ENCODE results near the gene GFER.

DNA sequence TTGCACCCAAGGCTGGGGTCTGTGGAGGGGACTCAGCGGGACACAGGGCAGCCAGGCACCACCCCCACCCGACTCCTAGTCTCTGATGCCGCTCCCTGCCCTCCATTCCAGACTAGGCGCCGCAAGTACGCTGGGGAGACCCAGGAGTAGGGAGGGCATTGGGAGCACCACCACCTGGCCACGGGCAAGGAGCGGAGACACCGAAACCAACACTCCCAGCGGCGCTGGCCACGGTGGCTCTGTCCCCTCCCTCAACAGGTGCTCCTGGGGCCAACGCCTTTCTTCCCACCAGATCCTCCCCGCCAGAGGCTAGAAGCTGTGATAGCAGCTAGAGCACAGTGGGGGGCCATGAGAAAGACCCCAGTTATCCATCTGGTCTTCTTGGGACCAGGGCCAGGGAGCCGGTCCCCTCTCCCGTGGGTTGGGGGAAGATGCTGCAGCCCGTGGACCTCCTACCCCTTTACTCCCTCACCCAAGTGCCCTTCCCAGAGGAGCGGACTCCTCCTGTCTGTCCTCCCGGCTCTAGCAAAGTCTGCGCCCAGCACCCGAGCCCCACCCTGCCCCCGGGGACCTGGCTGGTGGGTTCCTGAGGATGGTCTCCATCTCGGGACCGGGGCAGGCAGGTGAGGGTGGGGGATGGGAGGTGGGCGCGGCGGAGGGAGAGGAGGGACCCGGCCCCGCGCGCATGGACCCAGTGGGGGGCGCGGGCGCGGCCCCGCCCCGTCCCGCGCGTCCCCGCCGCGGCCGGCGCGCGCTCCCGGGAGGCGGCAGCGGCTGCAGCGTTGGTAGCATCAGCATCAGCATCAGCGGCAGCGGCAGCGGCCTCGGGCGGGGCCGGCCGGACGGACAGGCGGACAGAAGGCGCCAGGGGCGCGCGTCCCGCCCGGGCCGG is 5.5 kb downstream of the GFER start, which contains the start of gene SYNGR3:
- TF ChIP-seq, protein P1, sequence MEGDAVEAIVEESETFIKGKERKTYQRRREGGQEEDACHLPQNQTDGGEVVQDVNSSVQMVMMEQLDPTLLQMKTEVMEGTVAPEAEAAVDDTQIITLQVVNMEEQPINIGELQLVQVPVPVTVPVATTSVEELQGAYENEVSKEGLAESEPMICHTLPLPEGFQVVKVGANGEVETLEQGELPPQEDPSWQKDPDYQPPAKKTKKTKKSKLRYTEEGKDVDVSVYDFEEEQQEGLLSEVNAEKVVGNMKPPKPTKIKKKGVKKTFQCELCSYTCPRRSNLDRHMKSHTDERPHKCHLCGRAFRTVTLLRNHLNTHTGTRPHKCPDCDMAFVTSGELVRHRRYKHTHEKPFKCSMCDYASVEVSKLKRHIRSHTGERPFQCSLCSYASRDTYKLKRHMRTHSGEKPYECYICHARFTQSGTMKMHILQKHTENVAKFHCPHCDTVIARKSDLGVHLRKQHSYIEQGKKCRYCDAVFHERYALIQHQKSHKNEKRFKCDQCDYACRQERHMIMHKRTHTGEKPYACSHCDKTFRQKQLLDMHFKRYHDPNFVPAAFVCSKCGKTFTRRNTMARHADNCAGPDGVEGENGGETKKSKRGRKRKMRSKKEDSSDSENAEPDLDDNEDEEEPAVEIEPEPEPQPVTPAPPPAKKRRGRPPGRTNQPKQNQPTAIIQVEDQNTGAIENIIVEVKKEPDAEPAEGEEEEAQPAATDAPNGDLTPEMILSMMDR (IDR thresholded peaks at IDR 0.05; ENCODE audit: control extremely low read depth in 1 of 3, insufficient read depth in 1 of 3, low read depth in 1 of 3, low read length in 3 of 3) = no peak
- TF ChIP-seq CREB1 (IDR thresholded peaks at IDR 0.05) (no peak), YY1 (IDR thresholded peaks at IDR 0.05; ENCODE audit: low read depth, low read length) (no peak)
